IMR-90 (cell line): ENCODE data around the gene RUBCN. TPM values are rescaled to one million over a fixed set of nuclear protein-coding genes. Genes with fewer than 3 reads are reported as not detected.
"Not testable (repeated sequence)": the region's sequence is repeated elsewhere in the genome, so short reads cannot be mapped to it uniquely, and the experiment has no call there.

ENCODE experiments used
- ATAC-seq: fragments of 200-7000 bp; cut with Tn5 transposase; 2 replicates; pipeline ENCODE4 v1.9.1; 2020; ENCODE audit warnings: low read depth, mild to moderate bottlenecking, moderate library complexity
- BruUV-seq: library from RNA; stranded (reverse); fragments of 400-500 nt; replicated peaks from 2 replicates; lab custom pipeline; 2021; lab: Mats Ljungman, UMichigan
- CTCF ChIA-PET: fragments of 300-600 bp; formaldehyde crosslinking; extraction: SDS; loops from one replicate; lab custom pipeline; 2021; ENCODE audit warnings: antibody characterized with exemption; lab: Yijun Ruan, JAX
- POLR2A ChIA-PET: fragments of 300-600 bp; sonication (Branson Sonifier 250); formaldehyde crosslinking; loops from one replicate; lab custom pipeline; 2022; ENCODE audit warnings: antibody characterized with exemption; ENCODE audit not compliant: unreplicated experiment; lab: Charles Lee
- DNase-seq: peaks from one replicate; pipeline ENCODE4 v3.0.0; 2013
- H2AFZ ChIP-seq: replicated peaks from 2 replicates; pipeline ENCODE3; 2013; ENCODE audit warnings: low read length, mild to moderate bottlenecking; ENCODE audit not compliant: poor library complexity
- H2AK5ac ChIP-seq: 2 replicates; pipeline ENCODE4 v1.6.1; 2013; ENCODE audit warnings: low read depth, low read length, inconsistent platforms
- H2AK9ac ChIP-seq: replicated peaks from 2 replicates; pipeline ENCODE3; 2013; ENCODE audit warnings: mild to moderate bottlenecking, low read depth, low read length, moderate library complexity; ENCODE audit not compliant: poor library complexity
- H2BK120ac ChIP-seq: 2 replicates; pipeline ENCODE4 v1.6.1; 2013; ENCODE audit warnings: low read depth, low read length, inconsistent platforms
- H2BK15ac ChIP-seq: 3 replicates; pipeline ENCODE4 v1.6.1; 2013; ENCODE audit warnings: low read depth, low read length, inconsistent platforms
- H2BK20ac ChIP-seq: 2 replicates; pipeline ENCODE4 v1.6.1; 2013; ENCODE audit warnings: low read depth, mild to moderate bottlenecking, inconsistent platforms, low read length, moderate library complexity
- H2BK5ac ChIP-seq: 2 replicates; pipeline ENCODE4 v1.6.1; 2013; ENCODE audit warnings: mild to moderate bottlenecking, low read depth, low read length, inconsistent platforms; ENCODE audit not compliant: poor library complexity, severe bottlenecking
- H3K14ac ChIP-seq: replicated peaks from 2 replicates; pipeline ENCODE4 v1.6.1; 2013; ENCODE audit warnings: low read depth, low read length, inconsistent platforms
- H3K18ac ChIP-seq: 2 replicates; pipeline ENCODE4 v1.6.1; 2013; ENCODE audit warnings: low read depth, low read length, control low read depth
- H3K23ac ChIP-seq: 2 replicates; pipeline ENCODE4 v1.6.1; 2013; ENCODE audit warnings: low read depth, low read length, inconsistent platforms
- H3K27ac ChIP-seq: 2 replicates; pipeline ENCODE4 v1.5.1; 2013; ENCODE audit warnings: mild to moderate bottlenecking, control low read depth, low read length; ENCODE audit not compliant: insufficient read depth
- H3K27me3 ChIP-seq: 2 replicates; pipeline ENCODE4 v1.6.1; 2013; ENCODE audit warnings: low read length; ENCODE audit not compliant: control insufficient read depth, insufficient read depth
- H3K36me3 ChIP-seq: 2 replicates; pipeline ENCODE4 v1.6.1; 2013; ENCODE audit warnings: low read length, mixed read lengths; ENCODE audit not compliant: control insufficient read depth, insufficient read depth
- H3K4ac ChIP-seq: 2 replicates; pipeline ENCODE4 v1.6.1; 2013; ENCODE audit warnings: low read depth, low read length, inconsistent platforms
- H3K4me1 ChIP-seq: 2 replicates; pipeline ENCODE4 v1.6.1; 2013; ENCODE audit warnings: low read length, mixed read lengths; ENCODE audit not compliant: control insufficient read depth, insufficient read depth
- H3K4me2 ChIP-seq: 2 replicates; pipeline ENCODE4 v1.6.1; 2013; ENCODE audit warnings: low read depth, mild to moderate bottlenecking, control low read depth, low read length, moderate library complexity
- H3K4me3 ChIP-seq: 2 replicates; pipeline ENCODE4 v1.5.1; 2013; ENCODE audit warnings: low read depth, mild to moderate bottlenecking, control low read depth, low read length, moderate library complexity; ENCODE audit not compliant: insufficient read depth
- H3K56ac ChIP-seq: 2 replicates; pipeline ENCODE4 v1.6.1; 2013; ENCODE audit warnings: low read length, inconsistent platforms; ENCODE audit not compliant: insufficient read depth; ENCODE audit errors: extremely low read depth
- H3K79me1 ChIP-seq, 2 experiments: 2 replicates each; pipeline ENCODE4 v1.6.1; 2013; ENCODE audit warnings: low read length in 2 of 2, inconsistent platforms in 1 of 2, low read depth in 1 of 2
- H3K9ac ChIP-seq: 2 replicates; pipeline ENCODE4 v1.6.1; 2013; ENCODE audit warnings: low read depth, low read length, control low read depth
- H3K9me1 ChIP-seq: 2 replicates; pipeline ENCODE4 v1.6.1; 2013; ENCODE audit warnings: low read length, inconsistent platforms; ENCODE audit not compliant: insufficient read depth
- H3K9me3 ChIP-seq: 2 replicates; pipeline ENCODE4 v1.6.1; 2013; ENCODE audit warnings: low read length; ENCODE audit not compliant: control insufficient read depth, insufficient read depth
- H4K20me1 ChIP-seq: 2 replicates; pipeline ENCODE4 v1.6.1; 2013; ENCODE audit warnings: low read length, inconsistent platforms; ENCODE audit not compliant: insufficient read depth
- H4K5ac ChIP-seq: 2 replicates; pipeline ENCODE4 v1.6.1; 2013; ENCODE audit warnings: mild to moderate bottlenecking, low read depth, low read length, control low read depth
- H4K8ac ChIP-seq, 2 experiments: 2 replicates each; pipeline ENCODE4 v1.6.1; 2013; ENCODE audit warnings: low read depth in 2 of 2, low read length in 2 of 2, control low read depth in 1 of 2, inconsistent platforms in 1 of 2
- H4K91ac ChIP-seq: 2 replicates; pipeline ENCODE4 v1.6.1; 2013; ENCODE audit warnings: low read depth, low read length, inconsistent platforms; ENCODE audit not compliant: insufficient read depth
- CEBPB ChIP-seq: IDR thresholded peaks from 2 replicates; pipeline ENCODE4 v1.6.1; 2012; ENCODE audit warnings: low read depth, low read length, improper control_type of control experiment
- NFE2L2 ChIP-seq: fragments of 150-350 bp; IDR thresholded peaks from 2 replicates; pipeline ENCODE4 v1.6.1; 2016; ENCODE audit warnings: low read depth, mild to moderate bottlenecking, low read length
- WGBS, 2 experiments: methylation state at CpG; one replicate each; pipeline versions ENCODE4 v1.1.5 to v1.1.7; 2013; ENCODE audit warnings: missing lambda C conversion rate in 2 of 2; ENCODE audit not compliant: insufficient read length in 1 of 2; ENCODE audit errors: extremely low coverage in 2 of 2; 5-methylcytosine and 5-hydroxymethylcytosine counted together
- dilution Hi-C: fragments of 300-500 bp; cut with HindIII; formaldehyde crosslinking; loops from one replicate; pipeline ENCODE4 v1.14.3; 2018; ENCODE audit warnings: low sequenced_read_pairs; ENCODE audit not compliant: unreplicated experiment
- in situ Hi-C: fragments of 300-500 bp; cut with MboI; formaldehyde crosslinking; loops from 3 replicates; pipeline ENCODE4 v1.14.3; 2019; ENCODE audit warnings: low sequenced_read_pairs, inconsistent platforms, mixed read lengths
- intact Hi-C: fragments of 100-400 bp; cut with micrococcal nuclease; formaldehyde crosslinking; loops from 2 replicates; pipeline ENCODE4 v1.10.0; 2022
- polyA plus RNA-seq, 3 experiments: library from polyadenylated mRNA; depleted of rRNA; stranded (reverse); fragments of >200 nt; gene quantifications; 2 replicates each; pipeline ENCODE4 v1.2.3, GENCODE V29; 2012; ENCODE audit warnings: low replicate concordance in 1 of 3
- total RNA-seq: library from RNA; depleted of rRNA; stranded (reverse); fragments of >200 nt; gene quantifications from 2 replicates; pipeline ENCODE4 v1.2.3, GENCODE V29; 2012
- TF ChIP-seq, protein P1 (sequence below): fragments of 150-350 bp; IDR thresholded peaks from 2 replicates; pipeline ENCODE4 v1.6.1; 2016; ENCODE audit warnings: low read depth, mild to moderate bottlenecking, low read length, moderate library complexity, borderline replicate concordance

The RUBCN gene
- total and polyA plus RNA-seq, 2 of the 4 experiments (the other 2 are of a cell fraction), result 10.8 to 12.6 TPM

DNA sequence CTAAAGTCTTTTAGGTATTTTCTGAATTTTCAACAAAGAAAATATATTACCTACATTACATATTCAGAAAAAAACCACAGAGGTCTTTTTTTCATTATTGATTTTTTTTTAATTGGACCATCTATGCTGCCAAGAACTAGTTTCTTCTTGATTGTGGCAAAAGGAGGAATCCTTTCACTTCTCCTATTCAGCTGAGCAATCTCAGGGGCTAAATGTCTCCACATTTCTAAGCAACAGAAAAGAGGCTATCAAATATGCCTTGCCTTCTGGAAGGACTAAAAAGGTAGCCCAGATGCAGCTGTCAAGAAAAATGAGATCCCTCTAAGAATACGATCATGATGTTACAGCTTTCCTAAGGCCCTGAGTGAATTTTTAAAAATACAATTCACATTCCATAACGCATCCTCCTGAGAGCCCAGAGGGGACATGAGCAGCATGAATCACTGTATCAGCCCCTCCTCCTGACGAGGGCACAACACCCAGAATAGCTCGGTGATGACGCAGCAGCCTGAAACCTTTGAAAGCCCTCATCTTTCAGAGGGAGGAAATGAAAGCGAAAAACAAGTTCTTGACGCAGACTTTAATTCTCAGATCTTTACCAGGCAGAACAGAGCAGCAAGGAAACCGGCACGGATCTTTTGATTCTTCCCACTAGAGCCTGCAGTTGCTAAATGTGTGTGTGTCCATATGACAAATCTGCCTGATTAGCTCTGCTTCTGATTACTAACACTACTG is 24.6 kb downstream of the RUBCN start (continued):
- TF ChIP-seq, protein P1, sequence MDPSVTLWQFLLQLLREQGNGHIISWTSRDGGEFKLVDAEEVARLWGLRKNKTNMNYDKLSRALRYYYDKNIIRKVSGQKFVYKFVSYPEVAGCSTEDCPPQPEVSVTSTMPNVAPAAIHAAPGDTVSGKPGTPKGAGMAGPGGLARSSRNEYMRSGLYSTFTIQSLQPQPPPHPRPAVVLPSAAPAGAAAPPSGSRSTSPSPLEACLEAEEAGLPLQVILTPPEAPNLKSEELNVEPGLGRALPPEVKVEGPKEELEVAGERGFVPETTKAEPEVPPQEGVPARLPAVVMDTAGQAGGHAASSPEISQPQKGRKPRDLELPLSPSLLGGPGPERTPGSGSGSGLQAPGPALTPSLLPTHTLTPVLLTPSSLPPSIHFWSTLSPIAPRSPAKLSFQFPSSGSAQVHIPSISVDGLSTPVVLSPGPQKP, result no peak
- TF ChIP-seq NFE2L2, result peak; percentile 57; the same call in 1 of the 2 replicates

DNA sequence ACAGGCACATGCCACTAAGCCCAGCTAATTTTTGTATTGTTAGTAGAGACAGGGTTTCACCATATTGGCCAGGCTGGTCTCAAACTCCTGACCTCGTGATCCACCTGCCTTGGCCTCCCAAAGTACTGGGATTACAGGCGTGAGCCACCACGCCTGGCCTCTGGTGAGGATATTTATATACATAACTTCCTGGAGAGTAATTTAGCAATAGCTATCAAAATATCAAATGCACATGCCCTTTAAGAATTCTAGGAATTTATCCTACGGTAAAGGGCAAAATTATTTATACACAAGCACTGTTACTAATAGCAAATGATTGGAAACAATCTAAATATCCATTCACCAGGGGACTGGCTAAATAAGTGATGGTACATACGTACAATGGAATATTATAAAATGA is 25.7 kb downstream of the RUBCN start:
- no CpG with 5 or more reads among the region's 5 CpGs for WGBS, 2 experiments
- TF ChIP-seq CEBPB, result 0 out of 2 replicates have a peak, but pooled peaks have one; percentile 5
- H3K4me1 ChIP-seq, H2BK20ac ChIP-seq, H3K4ac ChIP-seq, H3K4me3 ChIP-seq, H3K56ac ChIP-seq, H4K5ac ChIP-seq, H2BK15ac ChIP-seq, H2AK5ac ChIP-seq, H3K27ac ChIP-seq, H2BK120ac ChIP-seq, H3K9me3 ChIP-seq, H3K9ac ChIP-seq, H3K27me3 ChIP-seq, intact Hi-C loops, H3K36me3 ChIP-seq, in situ Hi-C loops, H4K91ac ChIP-seq, BruUV-seq, POLR2A ChIA-PET, H3K4me2 ChIP-seq, H2AFZ ChIP-seq, H3K18ac ChIP-seq, H3K14ac ChIP-seq, dilution Hi-C loops, H4K20me1 ChIP-seq, H2AK9ac ChIP-seq, H3K23ac ChIP-seq, H4K8ac ChIP-seq: not testable (repeated sequence)
- H3K79me1 ChIP-seq, result peaks cover 10 to 33% of the 10 kb centered on the region in 2 experiments; a peak in 3 of 4 replicates
- DNase-seq (peak; percentile 60), ATAC-seq (0 out of 2 replicates have a peak, but pooled peaks have one; percentile 2)
- H2BK5ac ChIP-seq, result peak overlapping the region; percentile 95
- peaks cover 10% of the 10 kb centered on the region; the same call in 1 of the 2 replicates for H3K9me1 ChIP-seq
- CTCF ChIA-PET, result interaction anchor here (1.3 kb wide), 1 partner anchor 11 kb away, joined by 3 read pairs; no protein-coding TSS in a partner anchor
